HCT116 (cell line): ENCODE data around the gene YWHAG.
"Not testable (repeated sequence)": the region's sequence is repeated elsewhere in the genome, so short reads cannot be mapped to it uniquely, and the experiment has no call there.

Experiments
- ATF3 ChIP-seq: IDR thresholded peaks from 2 replicates; pipeline ENCODE4 v1.6.1; 2012
- CEBPB ChIP-seq: IDR thresholded peaks from 2 replicates; pipeline ENCODE4 v1.6.1; 2012; ENCODE audit warnings: low read depth
- CTCF ChIP-seq, 3 experiments: fragments of 200-600 bp in 1 of 3; sonication (generic) in 1 of 3; IDR thresholded peaks in 2 of 3; conservative IDR thresholded peaks in 1 of 3; 2 replicates each; pipeline ENCODE4 v1.5.1; 2012 to 2017; ENCODE audit warnings: low read depth in 2 of 3, low read length in 2 of 3, antibody characterized with exemption in 1 of 3, borderline replicate concordance in 1 of 3, control low read depth in 1 of 3, mild to moderate bottlenecking in 1 of 3, mixed read lengths in 1 of 3, mixed run types in 1 of 3, moderate library complexity in 1 of 3; ENCODE audit not compliant: insufficient read depth in 1 of 3
- EZH2 ChIP-seq: fragments of 200-600 bp; sonication (generic); IDR thresholded peaks from 2 replicates; pipeline ENCODE4 v1.6.1; 2017; ENCODE audit warnings: antibody characterized with exemption, mixed run types
- EZH2phosphoT487 ChIP-seq: fragments of 200-600 bp; IDR thresholded peaks from 2 replicates; pipeline ENCODE4 v1.6.1; 2018; ENCODE audit warnings: antibody characterized with exemption, borderline replicate concordance
- POLR2A ChIP-seq: IDR thresholded peaks from 2 replicates; pipeline ENCODE4 v1.7.0; 2011; ENCODE audit warnings: borderline replicate concordance; ENCODE audit not compliant: insufficient read depth, insufficient read length; ENCODE audit errors: extremely low read depth
- RAD21 ChIP-seq: IDR thresholded peaks from 2 replicates; pipeline ENCODE4 v1.6.1; 2012; ENCODE audit warnings: low read depth, mild to moderate bottlenecking
- REST ChIP-seq: IDR thresholded peaks from 2 replicates; pipeline ENCODE4 v1.6.1; 2012; ENCODE audit warnings: low read depth
- TCF7L2 ChIP-seq: IDR thresholded peaks from 2 replicates; pipeline ENCODE4 v1.7.0; 2011; ENCODE audit warnings: borderline replicate concordance, inconsistent platforms; ENCODE audit not compliant: insufficient read depth, insufficient read length; ENCODE audit errors: extremely low read depth
- YY1 ChIP-seq: IDR thresholded peaks from 2 replicates; pipeline ENCODE4 v1.6.1; 2011; ENCODE audit warnings: low read length, low read depth, moderate library complexity, mild to moderate bottlenecking; ENCODE audit not compliant: insufficient replicate concordance; ENCODE audit errors: extremely low read depth
- ZBTB33 ChIP-seq: IDR thresholded peaks from 2 replicates; pipeline ENCODE4 v1.6.1; 2011; ENCODE audit warnings: mild to moderate bottlenecking, low read length, moderate library complexity; ENCODE audit not compliant: insufficient replicate concordance; ENCODE audit errors: extremely low read depth
- ZFX ChIP-seq: fragments of 450-650 bp; IDR thresholded peaks from 2 replicates; pipeline ENCODE4 v1.6.1; 2017

- not testable (repeated sequence) for TF ChIP-seq CTCF (IDR thresholded peaks at IDR 0.05 in 2 of 3, conservative IDR thresholded peaks at IDR 0.05 in 1 of 3; ENCODE audit: borderline replicate concordance in 1 of 3, insufficient read depth in 1 of 3, low read depth in 2 of 3, low read length in 2 of 3); CEBPB; YY1; REST; POLR2A; ATF3; EZH2; ZBTB33; TCF7L2; EZH2phosphoT487; ZFX; RAD21
Measured at GRCh38 chr7:76308874-76309273, 49.9 kb downstream of the YWHAG start.
